H1 (cell line): ENCODE data around the gene IL36G. TPM values are rescaled to one million over a fixed set of nuclear protein-coding genes. Genes with fewer than 3 reads are reported as not detected.

ENCODE experiments used
- CTCF ChIA-PET: fragments of 300-600 bp; sonication (Branson Sonifier 250); formaldehyde crosslinking; loops from one replicate; lab custom pipeline; 2021; ENCODE audit not compliant: partially characterized antibody; lab: Charles Lee
- POLR2A ChIA-PET: fragments of 300-600 bp; sonication (Branson Sonifier 250); formaldehyde crosslinking; loops from one replicate; lab custom pipeline; 2021; ENCODE audit warnings: inconsistent platforms; ENCODE audit not compliant: partially characterized antibody; lab: Charles Lee
- DNase-seq, 2 experiments: peaks; one replicate each; pipeline versions ENCODE4 v3.0.0 to v3.0.0-alpha.2; 2010 to 2022; ENCODE audit warnings: low spot score in 2 of 2, low read depth in 1 of 2, mixed read lengths in 1 of 2
- FAIRE-seq: peaks from 2 replicates; lab custom pipeline; 2011; peaks lifted over from hg19 to GRCh38; lab: Jason Lieb, UNC
- H2AFZ ChIP-seq: 2 replicates; pipeline ENCODE4 v1.8.1; 2012; ENCODE audit warnings: low read length, inconsistent platforms
- H2AK5ac ChIP-seq: 2 replicates; pipeline ENCODE4 v1.6.1; 2013; ENCODE audit warnings: low read depth, low read length
- H2BK120ac ChIP-seq: replicated peaks from 2 replicates; pipeline ENCODE3; 2013; ENCODE audit warnings: low read depth, low read length, inconsistent platforms
- H2BK12ac ChIP-seq: 2 replicates; pipeline ENCODE4 v1.6.1; 2013; ENCODE audit warnings: low read depth, low read length
- H2BK15ac ChIP-seq: 2 replicates; pipeline ENCODE4 v1.6.1; 2013; ENCODE audit warnings: low read length
- H2BK20ac ChIP-seq: 2 replicates; pipeline ENCODE4 v1.6.1; 2013; ENCODE audit warnings: low read length
- H2BK5ac ChIP-seq: 2 replicates; pipeline ENCODE4 v1.6.1; 2013; ENCODE audit warnings: low read depth, low read length
- H3K14ac ChIP-seq: 2 replicates; pipeline ENCODE4 v1.6.1; 2013; ENCODE audit warnings: inconsistent platforms; ENCODE audit not compliant: insufficient read length
- H3K18ac ChIP-seq: 2 replicates; pipeline ENCODE4 v1.6.1; 2013; ENCODE audit warnings: low read length; ENCODE audit errors: extremely low read depth
- H3K23ac ChIP-seq: 2 replicates; pipeline ENCODE4 v1.6.1; 2013; ENCODE audit warnings: inconsistent platforms; ENCODE audit not compliant: insufficient read length
- H3K23me2 ChIP-seq: 2 replicates; pipeline ENCODE4 v1.6.1; 2013; ENCODE audit warnings: low read depth, low read length
- H3K27ac ChIP-seq: 2 replicates; pipeline ENCODE4 v1.6.1; 2011; ENCODE audit warnings: low read depth, low read length, inconsistent platforms
- H3K27me3 ChIP-seq, 4 experiments: replicated peaks in 1 of 4; 1 replicate in 1 of 4; 2 replicates in 3 of 4; pipeline versions ENCODE4 v1.6.1 to v1.8.1; 2011 to 2013; ENCODE audit warnings: low read length in 3 of 4, mild to moderate bottlenecking in 3 of 4, inconsistent platforms in 2 of 4, mixed read lengths in 2 of 4, moderate library complexity in 1 of 4; ENCODE audit not compliant: control insufficient read depth in 3 of 4, insufficient read depth in 3 of 4; ENCODE audit errors: extremely low read depth in 1 of 4
- H3K36me3 ChIP-seq, 4 experiments: 2 replicates each; pipeline versions ENCODE4 v1.6.1 to v1.8.1; 2011 to 2013; ENCODE audit warnings: mild to moderate bottlenecking in 4 of 4, low read length in 3 of 4, moderate library complexity in 2 of 4, control low read depth in 1 of 4, inconsistent platforms in 1 of 4; ENCODE audit not compliant: insufficient read depth in 4 of 4, control insufficient read depth in 2 of 4
- H3K4ac ChIP-seq: replicated peaks from 2 replicates; pipeline ENCODE3; 2013; ENCODE audit warnings: low read length, low read depth, mixed read lengths, inconsistent platforms; ENCODE audit not compliant: insufficient read length
- H3K4me1 ChIP-seq, 4 experiments: replicated peaks in 1 of 4; 1 replicate in 1 of 4; 2 replicates in 3 of 4; pipeline versions ENCODE4 v1.6.1 to v1.8.1; 2011 to 2013; ENCODE audit warnings: low read length in 3 of 4, inconsistent platforms in 2 of 4, mixed read lengths in 1 of 4; ENCODE audit not compliant: insufficient read depth in 4 of 4, control insufficient read depth in 3 of 4
- H3K4me2 ChIP-seq, 2 experiments: 2 replicates each; pipeline versions ENCODE4 v1.6.1 to v1.8.1; 2011 to 2013; ENCODE audit warnings: low read depth in 2 of 2, low read length in 2 of 2, control low read depth in 1 of 2, inconsistent platforms in 1 of 2, mild to moderate bottlenecking in 1 of 2; ENCODE audit not compliant: insufficient read depth in 1 of 2
- H3K4me3 ChIP-seq, 4 experiments: fragments of 200-600, 300-600 bp in 1 of 4; sonication (generic), shearing (Covaris generic), sonication (Bioruptor Twin) in 1 of 4; 2 replicates each; pipeline versions ENCODE4 v1.5.1 to v1.8.1; 2011 to 2016; ENCODE audit warnings: low read length in 4 of 4, low read depth in 3 of 4, control low read depth in 2 of 4, inconsistent platforms in 2 of 4, mild to moderate bottlenecking in 2 of 4, mixed read lengths in 1 of 4, moderate library complexity in 1 of 4; ENCODE audit not compliant: insufficient read depth in 2 of 4; ENCODE audit errors: extremely low read depth in 1 of 4
- H3K56ac ChIP-seq: replicated peaks from 2 replicates; pipeline ENCODE3; 2013; ENCODE audit warnings: low read depth, mild to moderate bottlenecking, mixed read lengths, low read length, inconsistent platforms; ENCODE audit not compliant: insufficient read length
- H3K79me1 ChIP-seq: 2 replicates; pipeline ENCODE4 v1.6.1; 2013; ENCODE audit warnings: low read depth, low read length, control low read depth
- H3K79me2 ChIP-seq, 2 experiments: 2 replicates each; pipeline versions ENCODE4 v1.6.1 to v1.8.1; 2012 to 2013; ENCODE audit warnings: low read length in 2 of 2, mild to moderate bottlenecking in 2 of 2, inconsistent platforms in 1 of 2; ENCODE audit not compliant: insufficient read depth in 2 of 2, control insufficient read depth in 1 of 2
- H3K9ac ChIP-seq, 4 experiments: replicated peaks in 1 of 4; 1 replicate in 1 of 4; 2 replicates in 3 of 4; pipeline versions ENCODE4 v1.6.1 to v1.8.1; 2011 to 2013; ENCODE audit warnings: low read depth in 3 of 4, low read length in 3 of 4, control low read depth in 2 of 4, mild to moderate bottlenecking in 2 of 4, moderate library complexity in 2 of 4, inconsistent platforms in 1 of 4; ENCODE audit errors: extremely low read depth in 1 of 4
- H3K9me3 ChIP-seq, 2 experiments: 2 replicates each; pipeline versions ENCODE4 v1.6.1 to v1.8.1; 2012 to 2013; ENCODE audit warnings: mild to moderate bottlenecking in 2 of 2, moderate library complexity in 2 of 2, control low read depth in 1 of 2, inconsistent platforms in 1 of 2, low read depth in 1 of 2, low read length in 1 of 2, mixed read lengths in 1 of 2; ENCODE audit not compliant: insufficient read depth in 2 of 2
- H4K20me1 ChIP-seq, 2 experiments: replicated peaks in 1 of 2; 2 replicates each; pipeline versions ENCODE3 to v1.8.1; 2011 to 2013; ENCODE audit warnings: inconsistent platforms in 2 of 2, low read length in 2 of 2, mild to moderate bottlenecking in 1 of 2; ENCODE audit not compliant: insufficient read depth in 2 of 2, control insufficient read depth in 1 of 2
- H4K5ac ChIP-seq: 2 replicates; pipeline ENCODE4 v1.6.1; 2013; ENCODE audit warnings: low read length, low read depth, mixed read lengths, inconsistent platforms; ENCODE audit not compliant: insufficient read length
- H4K8ac ChIP-seq: 2 replicates; pipeline ENCODE4 v1.8.0; 2013; ENCODE audit warnings: mild to moderate bottlenecking, moderate library complexity, low read length, inconsistent platforms; ENCODE audit not compliant: insufficient read depth; ENCODE audit errors: extremely low read depth
- H4K91ac ChIP-seq: replicated peaks from 2 replicates; pipeline ENCODE3; 2013; ENCODE audit warnings: low read length, mixed read lengths, inconsistent platforms; ENCODE audit not compliant: insufficient read length
- ASH2L ChIP-seq: fragments of 200-600, 300-600 bp; sonication (generic); IDR thresholded peaks from one replicate; pipeline ENCODE4 v1.7.1; 2017; ENCODE audit warnings: low read length
- BCL11A ChIP-seq, 2 experiments: IDR thresholded peaks; one replicate each; pipeline ENCODE4 v1.6.1; 2011; ENCODE audit warnings: low read depth in 2 of 2, low read length in 2 of 2, mild to moderate bottlenecking in 2 of 2
- CBX5 ChIP-seq: fragments of 300-800, 300-1000 bp; sonication (generic); IDR thresholded peaks from 2 replicates; pipeline ENCODE4 v1.7.1; 2016; ENCODE audit warnings: antibody characterized with exemption, low read length, low read depth
- E2F6 ChIP-seq: IDR thresholded peaks from 2 replicates; pipeline ENCODE4 v1.6.1; 2012; ENCODE audit warnings: inconsistent platforms
- JUND ChIP-seq: IDR thresholded peaks from 2 replicates; pipeline ENCODE4 v1.6.1; 2011; ENCODE audit warnings: mild to moderate bottlenecking, improper control_type of control experiment, low read length
- MAX ChIP-seq: IDR thresholded peaks from 2 replicates; pipeline ENCODE4 v1.6.1; 2012; ENCODE audit warnings: inconsistent platforms
- POU5F1 ChIP-seq: IDR thresholded peaks from 2 replicates; pipeline ENCODE4 v1.6.1; 2011; ENCODE audit warnings: low read depth, mild to moderate bottlenecking, low read length, moderate library complexity
- RAD21 ChIP-seq, 2 experiments: IDR thresholded peaks in 1 of 2; conservative IDR thresholded peaks in 1 of 2; 2 replicates each; pipeline ENCODE4 v1.6.1; 2011; ENCODE audit warnings: low read depth in 2 of 2, low read length in 2 of 2, improper control_type of control experiment in 1 of 2, inconsistent platforms in 1 of 2, mild to moderate bottlenecking in 1 of 2, moderate library complexity in 1 of 2
- RNF2 ChIP-seq: fragments of 200-900, 300-1000 bp; sonication (generic); IDR thresholded peaks from 2 replicates; pipeline ENCODE4 v1.7.1; 2016; ENCODE audit warnings: borderline replicate concordance, low read depth, mild to moderate bottlenecking, antibody characterized with exemption, low read length; ENCODE audit not compliant: poor library complexity, severe bottlenecking; ENCODE audit errors: missing control alignments
- SRF ChIP-seq: IDR thresholded peaks from 2 replicates; pipeline ENCODE4 v1.6.1; 2011; ENCODE audit warnings: mild to moderate bottlenecking, low read depth, low read length, moderate library complexity
- WGBS, 2 experiments: shearing (Covaris generic) in 1 of 2; methylation state at CpG; one replicate each; pipeline versions ENCODE4 v1.1.6 to v1.1.7; 2013 to 2015; ENCODE audit warnings: low lambda C conversion rate in 2 of 2, mixed read lengths in 2 of 2, inconsistent platforms in 1 of 2, low coverage in 1 of 2, missing lambda C conversion rate in 1 of 2; ENCODE audit not compliant: insufficient replicate concordance in 2 of 2, insufficient coverage in 1 of 2, insufficient read length in 1 of 2; ENCODE audit errors: extremely low coverage in 1 of 2, missing lambda C conversion rate in 1 of 2; 5-methylcytosine and 5-hydroxymethylcytosine counted together
- polyA plus RNA-seq, 7 experiments: library from polyadenylated mRNA; depleted of rRNA in 3 of 7; stranded (reverse) in 5 of 7; unstranded in 2 of 7; fragments of >200 nt in 5 of 7; fragments of 200-250 nt in 2 of 7; gene quantifications; 1 replicate in 5 of 7; 2 replicates in 1 of 7; 4 replicates in 1 of 7; pipeline versions ENCODE4 v1.2.1 to v1.2.3, GENCODE V29; 2011 to 2013; ENCODE audit warnings: missing spikeins in 2 of 7, mixed read lengths in 2 of 7
- total RNA-seq: library from RNA; stranded (reverse); fragmentation: NEBNext Ultra II Directional; extraction: Animal tissue kit (Norgen Biotek cat#: 25700); gene quantifications from 2 replicates; pipeline ENCODE4 v1.2.1, GENCODE V29; 2021

IL36G gene
- total and polyA plus RNA-seq, 2 of the 8 experiments (the other 6 are each of a cell fraction or from before 2014, with no cell fraction given): 0.39 TPM; not detected in 1

- Histone ChIP-seq H3K4me2 (no peak overlapping the region), H4K8ac (peak overlapping the region; percentile 29; the same call in 1 of the 2 replicates), H3K27me3 (no peaks in the 10 kb centered on the region), H3K4me1 (no peaks in the 10 kb centered on the region), H3K4me3 (no peak overlapping the region), H2AFZ (no peak overlapping the region), H3K79me1 (no peaks in the 10 kb centered on the region), H3K14ac (no peak overlapping the region), H4K20me1 (no peaks in the 10 kb centered on the region), H3K23me2 (no peaks in the 10 kb centered on the region), H3K56ac (no peak overlapping the region), H3K9ac (no peak overlapping the region), H2AK5ac (no peak overlapping the region), H3K18ac (no peak overlapping the region), H4K91ac (no peak overlapping the region), H3K4ac (no peak overlapping the region), H3K79me2 (no peaks in the 10 kb centered on the region), H3K9me3 (no peaks in the 10 kb centered on the region), H3K36me3 (no peaks in the 10 kb centered on the region), H3K27ac (no peak overlapping the region), H2BK5ac (no peak overlapping the region), H3K23ac (no peak overlapping the region), H4K5ac (no peak overlapping the region), H2BK20ac (no peak overlapping the region), H2BK12ac (no peak overlapping the region), H2BK15ac (no peak overlapping the region), H2BK120ac (no peak overlapping the region)
- DNase-seq (peak; percentile 68 to 88), FAIRE-seq (no peak)
- ChIA-PET POLR2A (no interaction called here), CTCF (interaction anchor here (0.6 to 4.8 kb wide), 42 partner anchors 10 to 328 kb away, joined by 3 to 54 read pairs (median 5); partner anchors contain the start of genes IL1A and IL36G)
- WGBS, 2 experiments: 34% methylated on average over 14 of the region's 14 CpGs; no CpG with 5 or more reads in 1 of the 2 experiments
- TF ChIP-seq POU5F1 (no peak), JUND (0 out of 2 replicates have a peak, but pooled peaks have one; percentile 23), CBX5 (no peak), RNF2 (no peak), MAX (peak; percentile 87), ASH2L (no peak), RAD21 (IDR thresholded peaks at IDR 0.05 in 1 of 2, conservative IDR thresholded peaks at IDR 0.05 in 1 of 2; ENCODE audit: low read depth in 2 of 2, low read length in 2 of 2) (peak; percentile 90 to 91), SRF (no peak), BCL11A (IDR thresholded peaks at IDR 0.05; ENCODE audit: low read depth in 2 of 2, low read length in 2 of 2) (no peak), E2F6 (peak; percentile 42; the same call in 1 of the 2 replicates)
Observed at GRCh38 chr2:112941753-112942653, 35.8 kb upstream of the IL36G start.
